NCI-H2107 (cell line): ENCODE measurements around the gene KIAA1549.

Experiments used
- DNase-seq: peaks from one replicate; lab custom pipeline; 2025; lab: John Stamatoyannopoulos, UW

Gene KIAA1549

GRCh38 chr7:138974675-138975292 lies 6.4 kb downstream of the KIAA1549 start:
- no peak for DNase-seq

GRCh38 chr7:138974103-138974502 lies 7.1 kb downstream of the KIAA1549 start:
- no peak for DNase-seq

DNA sequence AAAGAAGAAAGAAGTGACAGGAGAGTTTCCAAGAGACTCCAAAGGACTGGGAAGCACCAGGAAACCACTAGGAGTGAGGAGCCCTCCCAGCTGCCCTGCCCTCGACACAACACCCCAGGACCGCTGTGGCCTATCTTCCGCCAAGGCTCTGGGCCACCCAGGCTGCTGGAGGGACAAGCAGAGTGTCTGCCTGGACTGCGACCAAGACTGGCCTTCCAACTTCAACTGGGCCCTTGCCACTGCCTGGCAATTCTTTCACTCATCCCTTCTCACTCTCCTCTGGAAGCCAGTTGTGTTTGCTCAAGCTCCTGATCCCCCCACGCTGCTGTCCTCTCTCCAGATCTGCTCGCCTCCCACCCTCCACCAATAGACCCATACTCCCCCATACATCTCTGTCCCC lies 10.2 kb downstream of the KIAA1549 start:
- no peak for DNase-seq

DNA sequence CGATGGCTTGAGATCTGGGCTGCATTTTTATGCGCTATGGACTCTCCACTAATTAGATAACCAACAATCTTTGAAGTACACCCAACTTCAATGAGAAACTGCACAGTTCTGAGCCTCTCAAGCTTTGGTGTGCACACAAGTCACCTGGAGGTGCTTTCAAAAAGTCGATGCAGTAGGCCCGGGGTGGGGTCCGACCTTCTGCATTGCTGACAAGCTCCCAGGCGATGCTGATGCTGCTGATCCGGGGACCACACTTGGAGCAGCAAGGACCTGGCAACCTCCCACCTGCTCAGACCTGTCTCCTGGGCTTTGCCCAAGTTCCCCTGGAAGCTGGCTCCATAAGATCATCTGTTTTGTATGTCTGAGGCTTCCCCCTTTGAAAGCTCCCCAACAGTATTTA lies 10.7 kb downstream of the KIAA1549 start:
- DNase-seq: no peak

DNA sequence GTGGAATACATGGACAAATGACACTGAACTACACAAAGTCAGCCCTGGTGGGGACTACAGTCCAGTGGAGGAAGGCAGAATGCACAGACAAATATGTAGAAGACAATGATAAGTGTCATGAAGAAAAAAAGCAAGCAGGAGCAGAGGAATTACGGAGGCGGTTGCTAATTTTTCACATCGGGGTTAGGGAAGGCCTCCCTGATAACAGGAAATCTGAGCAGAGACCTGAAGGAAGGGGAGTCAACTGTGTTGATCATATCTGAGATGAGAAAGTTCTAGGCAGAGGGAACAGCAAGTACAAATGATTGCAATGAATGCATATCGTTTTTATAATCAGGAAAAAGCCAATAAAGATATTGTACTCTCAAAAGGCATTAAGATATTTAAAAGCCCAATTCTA lies 14.0 kb downstream of the KIAA1549 start:
- DNase-seq: no peak

- no peak for DNase-seq
Measured at GRCh38 chr7:138964624-138965436, 16.4 kb downstream of the KIAA1549 start.

- DNase-seq: no peak
Measured at GRCh38 chr7:138963675-138964074, 17.5 kb downstream of the KIAA1549 start.

GRCh38 chr7:138962561-138963270 lies 18.5 kb downstream of the KIAA1549 start:
- no peak for DNase-seq

GRCh38 chr7:138961159-138961558 lies 20.0 kb downstream of the KIAA1549 start:
- no peak for DNase-seq

DNA sequence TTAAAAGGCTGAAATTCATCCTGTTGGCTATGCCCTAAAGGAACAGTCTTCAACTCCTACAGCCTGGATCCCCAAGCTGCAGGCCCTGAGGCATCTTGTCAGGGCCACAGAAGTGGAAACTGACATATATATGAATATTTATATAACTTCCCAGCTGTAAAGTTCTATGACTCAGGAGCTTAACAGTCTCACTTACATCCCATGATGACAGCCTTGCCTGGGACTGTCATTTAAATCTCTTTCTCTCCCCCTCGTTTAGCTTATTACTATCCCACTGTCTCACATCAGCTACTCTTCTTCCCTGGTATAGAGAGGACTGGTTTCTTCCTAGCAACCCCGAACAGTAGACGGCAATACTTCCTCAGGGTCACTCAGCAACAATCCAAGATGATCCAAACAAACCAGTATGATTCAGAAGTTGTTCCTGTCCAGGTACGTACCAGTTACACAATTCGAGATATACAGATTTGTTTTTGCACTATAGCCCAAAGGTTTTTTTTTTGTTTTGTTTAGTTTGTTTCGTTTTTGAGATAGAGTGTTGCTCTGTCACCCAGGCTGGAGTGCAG lies 22.7 kb downstream of the KIAA1549 start:
- DNase-seq: no peak

GRCh38 chr7:138957753-138958390 lies 23.3 kb downstream of the KIAA1549 start:
- DNase-seq: no peak

- no peak for DNase-seq
Measured at GRCh38 chr7:138957217-138957616, 24.0 kb downstream of the KIAA1549 start.

GRCh38 chr7:138954545-138955475 lies 26.4 kb downstream of the KIAA1549 start:
- no peak for DNase-seq

- no peak for DNase-seq
Measured at GRCh38 chr7:138952791-138953190, 28.4 kb downstream of the KIAA1549 start.

DNA sequence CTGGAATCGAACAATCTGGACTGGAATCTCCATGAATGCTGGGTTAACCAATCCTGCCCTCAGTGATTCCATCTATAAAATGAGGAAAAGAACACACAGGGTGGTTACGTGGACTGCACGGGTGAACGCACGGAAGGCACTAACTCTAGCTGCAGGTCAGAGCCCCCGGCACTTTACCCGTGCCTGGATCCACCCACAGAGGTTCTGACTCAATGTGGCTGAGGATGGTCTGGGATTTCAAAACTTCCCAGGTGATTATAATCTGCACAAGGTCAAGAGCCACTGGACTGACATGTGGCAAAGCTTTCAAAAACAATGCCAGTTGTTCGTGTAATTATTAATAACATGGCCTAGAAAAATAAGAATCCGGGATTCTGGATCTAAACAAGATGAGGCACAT lies 29.2 kb downstream of the KIAA1549 start:
- DNase-seq: no peak

DNA sequence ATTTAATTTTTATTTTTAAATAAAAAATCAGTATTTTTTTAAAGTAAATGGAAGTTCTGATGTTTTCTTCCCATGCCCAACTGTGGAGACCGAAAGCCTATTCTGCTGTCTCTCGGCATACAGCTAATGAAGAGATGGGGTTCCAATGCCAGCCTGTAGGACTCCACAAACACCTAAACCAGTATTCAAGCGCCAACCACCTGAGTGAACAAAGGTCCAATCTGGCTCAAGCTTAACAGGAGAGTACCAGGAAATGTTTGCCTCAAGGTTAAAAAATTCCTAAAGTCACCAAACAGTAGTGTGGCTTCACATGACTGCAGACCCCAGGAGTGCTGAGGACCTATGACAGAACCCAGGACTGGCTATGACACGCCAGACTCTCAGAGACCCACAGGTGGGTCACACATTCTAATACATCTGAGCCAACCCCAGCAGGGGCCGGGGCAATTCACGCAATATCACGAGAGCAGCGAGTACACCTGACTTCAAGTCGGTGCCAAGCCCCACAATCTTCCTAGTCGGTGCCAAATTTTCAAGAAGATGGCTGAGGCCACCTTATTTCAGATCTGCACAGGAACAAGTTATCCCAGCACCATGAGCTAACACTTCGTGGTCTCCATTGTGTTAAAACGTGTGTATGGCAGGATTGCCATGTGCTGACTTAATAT lies 31.6 kb downstream of the KIAA1549 start:
- DNase-seq: no peak

GRCh38 chr7:138948403-138948802 lies 32.8 kb downstream of the KIAA1549 start:
- no peak for DNase-seq

GRCh38 chr7:138945821-138946220 lies 35.4 kb downstream of the KIAA1549 start:
- no peak for DNase-seq

- DNase-seq: no peak
Measured at GRCh38 chr7:138945154-138945553, 36.0 kb downstream of the KIAA1549 start.

- DNase-seq: no peak
Measured at GRCh38 chr7:138944592-138944991, 36.6 kb downstream of the KIAA1549 start.

DNA sequence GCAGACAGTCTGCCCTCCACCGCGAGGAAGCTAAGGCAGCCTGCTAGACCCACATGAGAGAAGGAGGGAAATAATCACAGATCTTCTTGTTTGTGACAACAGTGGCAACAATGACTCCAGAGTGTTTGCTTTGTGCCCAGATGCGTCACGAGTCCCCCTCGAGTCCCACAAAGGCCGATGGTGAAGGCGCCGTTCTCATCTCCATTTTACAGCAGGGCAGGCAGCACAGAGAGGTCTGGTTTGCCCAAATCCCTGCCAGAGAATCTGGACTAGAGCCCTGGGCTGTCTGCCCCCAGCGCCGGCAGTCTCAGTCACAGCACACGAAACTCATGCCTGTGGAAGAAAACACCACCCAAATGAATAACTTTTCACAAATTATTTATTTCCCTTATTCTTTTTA lies 38.1 kb downstream of the KIAA1549 start:
- DNase-seq: no peak
